Type B pancreatic cell (in vitro differentiated cells): ENCODE measurements around the gene PDGFD. TPM values are rescaled to one million over a fixed set of nuclear protein-coding genes. Genes with fewer than 3 reads are reported as not detected.

Experiments
- DNase-seq: peaks from one replicate; pipeline ENCODE4 v3.0.0; 2021; ENCODE audit warnings: mixed read lengths; ENCODE audit not compliant: unreplicated experiment; ENCODE audit errors: extremely low spot score
- H3K27ac Mint-ChIP-seq: 2 replicates; pipeline ENCODE4 v1.8.0; 2021; ENCODE audit warnings: mild to moderate bottlenecking, mixed read lengths
- H3K27me3 Mint-ChIP-seq: 2 replicates; pipeline ENCODE4 v1.8.0; 2021; ENCODE audit warnings: mixed read lengths
- H3K36me3 Mint-ChIP-seq: 2 replicates; pipeline ENCODE4 v1.8.0; 2021; ENCODE audit warnings: mixed read lengths
- H3K4me1 Mint-ChIP-seq: one replicate; pipeline ENCODE4 v1.8.0; 2021; ENCODE audit warnings: mixed read lengths; ENCODE audit not compliant: unreplicated experiment
- H3K4me3 Mint-ChIP-seq: 2 replicates; pipeline ENCODE4 v1.8.0; 2021; ENCODE audit warnings: mild to moderate bottlenecking, mixed read lengths
- H3K9me3 Mint-ChIP-seq: 2 replicates; pipeline ENCODE4 v1.8.0; 2021; ENCODE audit warnings: mixed read lengths
- total RNA-seq: library from RNA; stranded (reverse); gene quantifications from 2 replicates; pipeline ENCODE4 v1.2.1, GENCODE V29; 2021; ENCODE audit warnings: low replicate concordance
- TF ChIP-seq, protein P1 (sequence below): fragments of 200-600 bp; sonication (generic); conservative IDR thresholded peaks from 2 replicates; pipeline ENCODE4 v1.5.0; 2021; ENCODE audit warnings: antibody characterized with exemption, mild to moderate bottlenecking

Gene PDGFD
- total RNA-seq, 1 donor from 2014 or later, result 17.8 TPM

DNA sequence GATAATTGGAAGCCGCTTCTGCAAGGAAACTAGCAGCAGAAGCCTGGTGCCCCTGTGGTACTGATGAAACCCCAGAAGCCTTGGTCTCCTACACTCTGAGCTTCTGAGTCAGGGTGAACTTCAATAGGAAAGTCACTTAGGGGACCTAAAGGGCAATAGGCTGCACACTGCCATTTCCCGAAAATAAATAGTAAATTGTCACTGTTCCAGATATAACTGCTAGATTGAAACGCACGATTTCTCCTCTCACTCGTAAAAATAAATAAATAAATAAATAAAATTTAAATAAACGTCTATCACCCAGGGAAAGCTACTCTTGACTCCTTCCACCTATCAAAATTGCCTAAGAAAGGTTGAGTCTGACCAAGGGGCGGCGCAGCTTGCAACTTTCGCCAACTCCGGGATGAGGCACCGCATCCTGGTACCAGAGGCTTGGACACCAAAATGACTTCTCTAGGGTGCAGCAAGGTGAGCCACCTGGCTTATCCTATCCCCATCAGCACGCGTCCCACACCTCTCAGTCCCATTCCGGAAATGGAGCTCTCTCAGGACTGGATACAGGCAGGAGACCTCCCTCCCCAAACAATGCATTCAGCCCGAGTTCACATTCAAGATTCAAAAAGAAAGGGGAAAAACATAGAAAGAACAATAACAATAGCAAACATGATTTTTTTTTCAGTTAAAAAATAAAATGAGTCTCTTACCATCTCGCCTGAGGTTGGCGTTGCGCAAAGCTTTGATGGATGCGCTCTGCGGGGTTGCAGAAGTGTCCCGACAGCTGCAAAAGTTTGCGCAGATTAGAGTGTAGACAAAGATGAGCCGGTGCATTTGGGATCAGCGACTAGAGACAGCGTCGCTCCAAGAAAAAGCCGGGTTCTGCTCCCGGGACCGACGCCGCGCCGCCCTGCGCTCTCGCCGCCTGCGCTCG lies 583 bp downstream of the PDGFD start:
- Mint-ChIP-seq H3K27ac (peak overlapping the region; percentile 87), H3K4me3 (peak overlapping the region; percentile 99), H3K4me1 (peaks cover 3% of the 10 kb centered on the region), H3K27me3 (no peaks in the 10 kb centered on the region), H3K36me3 (no peaks in the 10 kb centered on the region), H3K9me3 (no peaks in the 10 kb centered on the region)
- TF ChIP-seq, protein P1, sequence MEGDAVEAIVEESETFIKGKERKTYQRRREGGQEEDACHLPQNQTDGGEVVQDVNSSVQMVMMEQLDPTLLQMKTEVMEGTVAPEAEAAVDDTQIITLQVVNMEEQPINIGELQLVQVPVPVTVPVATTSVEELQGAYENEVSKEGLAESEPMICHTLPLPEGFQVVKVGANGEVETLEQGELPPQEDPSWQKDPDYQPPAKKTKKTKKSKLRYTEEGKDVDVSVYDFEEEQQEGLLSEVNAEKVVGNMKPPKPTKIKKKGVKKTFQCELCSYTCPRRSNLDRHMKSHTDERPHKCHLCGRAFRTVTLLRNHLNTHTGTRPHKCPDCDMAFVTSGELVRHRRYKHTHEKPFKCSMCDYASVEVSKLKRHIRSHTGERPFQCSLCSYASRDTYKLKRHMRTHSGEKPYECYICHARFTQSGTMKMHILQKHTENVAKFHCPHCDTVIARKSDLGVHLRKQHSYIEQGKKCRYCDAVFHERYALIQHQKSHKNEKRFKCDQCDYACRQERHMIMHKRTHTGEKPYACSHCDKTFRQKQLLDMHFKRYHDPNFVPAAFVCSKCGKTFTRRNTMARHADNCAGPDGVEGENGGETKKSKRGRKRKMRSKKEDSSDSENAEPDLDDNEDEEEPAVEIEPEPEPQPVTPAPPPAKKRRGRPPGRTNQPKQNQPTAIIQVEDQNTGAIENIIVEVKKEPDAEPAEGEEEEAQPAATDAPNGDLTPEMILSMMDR, result no peak
- DNase-seq, result no peak

DNA sequence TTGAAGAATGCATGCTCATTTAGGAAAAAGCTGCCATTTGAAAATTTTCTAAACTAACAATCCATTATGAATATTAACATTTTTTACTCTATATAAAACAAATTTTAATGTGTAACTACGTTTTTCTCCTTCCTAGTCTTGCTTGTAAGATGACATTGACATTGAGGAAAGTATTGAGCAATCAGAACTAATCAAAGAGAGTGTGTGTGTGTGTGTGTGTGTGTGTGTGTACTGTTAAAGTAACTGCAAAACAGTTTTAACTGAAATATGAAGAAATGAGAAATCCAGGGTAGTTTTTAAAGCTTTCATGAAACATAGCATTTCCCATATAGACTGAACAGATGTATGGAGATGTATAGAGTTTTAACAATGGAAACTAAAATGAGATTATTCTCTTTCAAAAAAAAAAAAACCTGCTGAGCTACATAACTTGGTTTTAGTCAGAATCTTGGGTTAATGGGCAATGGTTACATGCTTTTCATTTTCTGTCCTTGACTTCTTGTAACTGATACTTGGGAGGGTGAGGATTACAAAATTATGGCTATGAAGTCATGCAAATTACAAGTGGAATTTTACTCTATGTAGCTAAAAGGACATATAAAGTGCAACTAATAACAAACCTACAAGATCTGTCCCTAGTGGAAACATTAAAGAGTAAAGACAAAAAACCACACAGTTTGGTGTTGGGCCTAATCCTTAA lies 2.0 kb downstream of the PDGFD start:
- Mint-ChIP-seq H3K27ac (no peak overlapping the region), H3K4me3 (peak overlapping the region; percentile 81), H3K36me3 (no peaks in the 10 kb centered on the region), H3K27me3 (no peaks in the 10 kb centered on the region), H3K9me3 (no peaks in the 10 kb centered on the region), H3K4me1 (peaks cover 3% of the 10 kb centered on the region)
- TF ChIP-seq, protein P1, result no peak
- DNase-seq, result no peak

DNA sequence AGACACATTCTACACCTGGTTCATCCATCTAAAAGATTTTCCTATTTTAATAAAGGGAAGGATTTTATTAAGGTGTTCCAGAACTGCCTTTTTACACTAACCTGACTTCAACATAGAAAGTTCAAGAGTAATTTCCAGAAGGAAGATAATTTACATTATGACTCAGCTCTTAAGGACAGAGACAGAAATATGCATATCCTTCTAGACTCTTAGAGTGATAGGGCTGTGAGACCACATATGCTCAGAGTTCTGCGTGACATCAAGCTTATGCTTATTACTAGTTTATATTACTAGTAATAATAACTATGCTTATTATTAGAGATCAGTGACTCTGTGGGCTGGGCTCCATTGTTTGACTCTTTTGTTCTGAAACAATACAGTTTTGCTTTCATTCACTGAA lies 4.6 kb downstream of the PDGFD start:
- DNase-seq, result no peak
- Mint-ChIP-seq H3K27ac (no peak overlapping the region), H3K27me3 (no peaks in the 10 kb centered on the region), H3K4me3 (no peak overlapping the region), H3K36me3 (no peaks in the 10 kb centered on the region), H3K4me1 (peaks cover 3% of the 10 kb centered on the region), H3K9me3 (no peaks in the 10 kb centered on the region)
- TF ChIP-seq, protein P1, result no peak

DNA sequence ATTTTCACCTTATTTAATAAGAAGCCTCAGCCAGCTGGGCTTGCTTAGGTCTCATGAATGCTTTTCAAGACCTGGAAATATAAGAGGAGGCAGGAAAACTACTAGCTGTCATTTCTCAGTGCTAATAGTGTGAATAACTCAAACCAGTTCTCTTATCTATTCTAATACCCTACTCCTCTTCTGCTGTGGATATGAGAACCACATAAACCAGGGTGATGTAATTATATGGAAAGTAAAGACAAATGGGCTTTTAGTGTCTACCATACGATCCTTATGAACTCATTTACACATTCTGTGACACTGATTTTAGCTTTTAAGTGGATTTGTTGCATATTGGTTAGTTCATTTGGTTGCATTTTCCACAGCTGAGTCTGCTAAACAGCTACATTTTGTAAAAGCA lies 8.6 kb downstream of the PDGFD start:
- H3K27ac Mint-ChIP-seq, result no peak overlapping the region
- no peaks in the 10 kb centered on the region for H3K4me1 Mint-ChIP-seq
- TF ChIP-seq, protein P1, result no peak
- H3K9me3 Mint-ChIP-seq, result peaks cover 4% of the 10 kb centered on the region
- no peak for DNase-seq
- H3K27me3 Mint-ChIP-seq, result no peaks in the 10 kb centered on the region
- H3K36me3 Mint-ChIP-seq, result no peaks in the 10 kb centered on the region
- H3K4me3 Mint-ChIP-seq, result no peak overlapping the region

DNA sequence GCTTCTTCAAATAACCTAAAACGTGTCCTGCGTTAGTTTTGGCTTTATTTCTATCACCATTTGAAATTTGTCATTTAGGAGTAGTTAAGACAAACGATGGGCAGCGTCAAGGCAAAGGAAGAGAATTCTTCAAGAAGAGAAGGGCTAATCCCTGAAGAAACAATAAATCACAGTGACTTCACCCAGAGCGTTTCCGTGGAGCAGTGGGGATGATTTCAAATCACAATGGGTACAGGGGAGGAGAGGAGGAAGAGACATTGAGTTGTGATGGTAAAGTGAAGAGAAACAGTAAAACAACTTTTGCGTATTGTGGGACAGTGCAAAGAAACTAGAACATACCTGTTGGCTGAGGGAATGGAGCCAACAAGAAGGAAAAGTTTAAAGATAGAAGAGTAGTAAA lies 9.7 kb downstream of the PDGFD start:
- Mint-ChIP-seq H3K4me1 (no peaks in the 10 kb centered on the region), H3K27ac (no peak overlapping the region), H3K36me3 (no peaks in the 10 kb centered on the region), H3K4me3 (no peak overlapping the region), H3K9me3 (peaks cover 4% of the 10 kb centered on the region), H3K27me3 (no peaks in the 10 kb centered on the region)
- DNase-seq, result no peak
- TF ChIP-seq, protein P1, result no peak
